ENCODE measurements around the gene SSBP1. TPM values are rescaled to one million over a fixed set of nuclear protein-coding genes. Genes with fewer than 3 reads are reported as not detected.
"Not testable (repeated sequence)": the region's sequence is repeated elsewhere in the genome, so short reads cannot be mapped to it uniquely, and the experiment has no call there.

Gene SSBP1
- total RNA-seq, 1 donor from 2014 or later, result 246 TPM

- H3K4me3 ChIP-seq (ENCODE audit: low read depth, low read length), result no peak within 1 kb of the TSS
- DNase-seq (ENCODE audit: low read depth), result no peak
- no peak for TF ChIP-seq CTCF (conservative IDR thresholded peaks at IDR 0.05; ENCODE audit: low read depth, low read length)
Observed at GRCh38 chr7:141763797-141764196, 25.6 kb downstream of the SSBP1 start, which contains the start of gene TAS2R3. Gene TAS2R3, plus strand, starts transcription at chr7:141764097. Its CDS starts 62 bp downstream, at chr7:141764159.

GRCh38 chr7:141770083-141770583 lies 32.0 kb downstream of the SSBP1 start:
- not testable (repeated sequence) for H3K4me3 ChIP-seq (ENCODE audit: low read depth, low read length); DNase-seq (ENCODE audit: low read depth)

GRCh38 chr7:141776374-141776773 lies 38.2 kb downstream of the SSBP1 start, which contains the start of gene TAS2R4:
Gene TAS2R4, plus strand, starts transcription at chr7:141776674. Its CDS starts 1,815 bp downstream, at chr7:141778489.
- DNase-seq (ENCODE audit: low read depth), result no peak
- no peak within 1 kb of the TSS for H3K4me3 ChIP-seq (ENCODE audit: low read depth, low read length)
- TF ChIP-seq CTCF (conservative IDR thresholded peaks at IDR 0.05; ENCODE audit: low read depth, low read length), result no peak

- H3K4me3 ChIP-seq (ENCODE audit: low read depth, low read length), result no peak overlapping the region
- DNase-seq (ENCODE audit: low read depth), result peak; percentile 31
- peak; percentile 88 for TF ChIP-seq CTCF (conservative IDR thresholded peaks at IDR 0.05; ENCODE audit: low read depth, low read length)
Observed at GRCh38 chr7:141785706-141786552, 47.8 kb downstream of the SSBP1 start.

GRCh38 chr7:141788296-141788695 lies 50.1 kb downstream of the SSBP1 start:
- TF ChIP-seq CTCF (conservative IDR thresholded peaks at IDR 0.05; ENCODE audit: low read depth, low read length), result no peak
- H3K4me3 ChIP-seq (ENCODE audit: low read depth, low read length), result no peak overlapping the region
- no peak for DNase-seq (ENCODE audit: low read depth)

- H3K4me3 ChIP-seq (ENCODE audit: low read depth, low read length), result no peak within 1 kb of the TSS
- no peak for TF ChIP-seq CTCF (conservative IDR thresholded peaks at IDR 0.05; ENCODE audit: low read depth, low read length)
- no peak for DNase-seq (ENCODE audit: low read depth)
Observed at GRCh38 chr7:141789917-141790316, 51.8 kb downstream of the SSBP1 start, which contains the start of gene TAS2R5. Gene TAS2R5, plus strand, starts transcription at chr7:141790217. Its CDS starts 145 bp downstream, at chr7:141790362.

GRCh38 chr7:141792526-141792925 lies 54.4 kb downstream of the SSBP1 start:
- H3K4me3 ChIP-seq (ENCODE audit: low read depth, low read length), result no peak overlapping the region
- no peak for TF ChIP-seq CTCF (conservative IDR thresholded peaks at IDR 0.05; ENCODE audit: low read depth, low read length)
- DNase-seq (ENCODE audit: low read depth), result no peak

Other genes starting within 250 kb of the SSBP1 start
- gene AGK, start 186.9 kb upstream of the SSBP1 start, total RNA-seq, result 28.4 and 31.0 TPM in 2 replicates
- gene DENND11, start 36.2 kb upstream of the SSBP1 start, total RNA-seq, result 9.7 and 12.2 TPM in 2 replicates
- gene WEE2, start 30.0 kb upstream of the SSBP1 start, total RNA-seq, result not detected in 2 replicates
- 0.35 TPM in 1 of 2 replicates, not detected in the other for gene TAS2R3, start 25.7 kb downstream of the SSBP1 start, total RNA-seq
- gene TAS2R4, start 38.3 kb downstream of the SSBP1 start, total RNA-seq, result 0.14 and 0.23 TPM in 2 replicates
- gene TAS2R5, start 51.9 kb downstream of the SSBP1 start, total RNA-seq, result 0.35 TPM in 1 of 2 replicates, not detected in the other
- not detected in 2 replicates for gene PRSS37, start 103.1 kb downstream of the SSBP1 start, total RNA-seq
- gene OR9A4, start 178.0 kb downstream of the SSBP1 start, total RNA-seq, result not detected in 2 replicates
- gene CLEC5A, start 208.6 kb downstream of the SSBP1 start, total RNA-seq, result not detected in 2 replicates
- not detected in 2 replicates for gene TAS2R38, start 235.4 kb downstream of the SSBP1 start, total RNA-seq